Cerebellar nuclear complex (tissue), 1 donor: ENCODE results near the gene SLC66A1.

Experiments
- DNase-seq, 2 experiments: peaks; one replicate each; lab custom pipeline; 2025; lab: John Stamatoyannopoulos, UW

The SLC66A1 gene

GRCh38 chr1:19377812-19378718 is 65.9 kb downstream of the SLC66A1 start:
- peak in 1 of 2 experiments; percentile 31 for DNase-seq
